Karpas-422 (cell line): Measurements from ENCODE around the gene LCNL1. TPM values are rescaled to one million over a fixed set of nuclear protein-coding genes. Genes with fewer than 3 reads are reported as not detected.
A peak's percentile ranks its signal among the peaks of the same experiment; 100 is the strongest.

Experiments used
- DNase-seq: peaks from one replicate; pipeline ENCODE4 v3.0.0-alpha.2; 2015
- H2AFZ ChIP-seq: fragments of 200-600 bp; sonication (generic); 2 replicates; pipeline ENCODE4 v1.6.1; 2014; ENCODE audit warnings: antibody characterized with exemption, low read length, mixed read lengths
- H3K27ac ChIP-seq: fragments of 200-600 bp; sonication (generic); 2 replicates; pipeline ENCODE4 v1.5.1; 2014; ENCODE audit warnings: mild to moderate bottlenecking, low read length, moderate library complexity
- H3K27me3 ChIP-seq: fragments of 200-600 bp; sonication (generic); 2 replicates; pipeline ENCODE4 v1.6.1; 2014; ENCODE audit warnings: low read length, mixed read lengths
- H3K36me3 ChIP-seq: fragments of 200-600 bp; sonication (generic); 2 replicates; pipeline ENCODE4 v1.6.1; 2014; ENCODE audit warnings: low read length, mixed read lengths; ENCODE audit not compliant: insufficient read depth
- H3K4me1 ChIP-seq: fragments of 200-600 bp; sonication (generic); 2 replicates; pipeline ENCODE4 v1.6.1; 2014; ENCODE audit warnings: mild to moderate bottlenecking, low read length, mixed read lengths
- H3K4me2 ChIP-seq: fragments of 200-600 bp; sonication (generic); 2 replicates; pipeline ENCODE4 v1.6.1; 2014; ENCODE audit warnings: low read length, low read depth, mild to moderate bottlenecking; ENCODE audit not compliant: poor library complexity, severe bottlenecking
- H3K4me3 ChIP-seq: fragments of 200-600 bp; sonication (generic); 2 replicates; pipeline ENCODE4 v1.5.1; 2014; ENCODE audit warnings: mild to moderate bottlenecking, antibody characterized with exemption, low read length, mixed read lengths
- H3K79me2 ChIP-seq: fragments of 200-600 bp; sonication (generic); 2 replicates; pipeline ENCODE4 v1.6.1; 2014; ENCODE audit warnings: mild to moderate bottlenecking, low read length, mixed read lengths
- H3K9ac ChIP-seq: fragments of 200-600 bp; sonication (generic); 2 replicates; pipeline ENCODE4 v1.6.0; 2014; ENCODE audit warnings: low read length
- H3K9me2 ChIP-seq: fragments of 200-600 bp; sonication (generic), shearing (Covaris generic); replicated peaks from 2 replicates; pipeline ENCODE4 v1.6.0; 2014; ENCODE audit warnings: mild to moderate bottlenecking, low read length, moderate library complexity; ENCODE audit not compliant: insufficient read depth
- H3K9me3 ChIP-seq: fragments of 300-700, 200-600 bp; sonication (generic); 2 replicates; pipeline ENCODE4 v1.6.1; 2014; ENCODE audit warnings: low read length, mixed read lengths
- H4K20me1 ChIP-seq: fragments of 200-600 bp; sonication (generic); 2 replicates; pipeline ENCODE4 v1.6.1; 2014; ENCODE audit warnings: mild to moderate bottlenecking, antibody characterized with exemption, low read length, low read depth; ENCODE audit not compliant: insufficient read depth
- total RNA-seq: library from RNA; depleted of rRNA; stranded (reverse); fragments of >200 nt; shearing (Covaris generic); gene quantifications from 2 replicates; pipeline ENCODE4 v1.2.3, GENCODE V29; 2014; ENCODE audit warnings: low replicate concordance

Gene LCNL1
- total RNA-seq, 1 experiment from 2014 or later, result not detected

- Histone ChIP-seq H3K9me3 (no peaks in the 10 kb centered on the region), H3K79me2 (no peaks in the 10 kb centered on the region), H3K27me3 (no peaks in the 10 kb centered on the region), H4K20me1 (no peaks in the 10 kb centered on the region), H3K9me2 (no peaks in the 10 kb centered on the region), H3K36me3 (no peaks in the 10 kb centered on the region), H3K27ac (no peak overlapping the region), H3K9ac (no peak overlapping the region), H3K4me2 (no peak overlapping the region), H2AFZ (no peak overlapping the region), H3K4me3 (no peak overlapping the region), H3K4me1 (peaks cover 3% of the 10 kb centered on the region; the same call in 1 of the 2 replicates)
- no peak for DNase-seq
Measured at GRCh38 chr9:136972743-136973142, 10.1 kb upstream of the LCNL1 start.

- Histone ChIP-seq H3K9me2 (no peaks in the 10 kb centered on the region), H3K9me3 (no peaks in the 10 kb centered on the region), H3K36me3 (no peaks in the 10 kb centered on the region), H3K27me3 (no peaks in the 10 kb centered on the region), H2AFZ (no peak overlapping the region), H3K9ac (no peak overlapping the region), H3K4me3 (no peak overlapping the region), H3K79me2 (no peaks in the 10 kb centered on the region), H4K20me1 (no peaks in the 10 kb centered on the region), H3K4me1 (peaks cover 3% of the 10 kb centered on the region; the same call in 1 of the 2 replicates), H3K27ac (no peak overlapping the region), H3K4me2 (no peak overlapping the region)
- no peak for DNase-seq
Measured at GRCh38 chr9:136973618-136974617, 8.9 kb upstream of the LCNL1 start.

- Histone ChIP-seq H3K9ac (no peak overlapping the region), H4K20me1 (no peaks in the 10 kb centered on the region), H3K4me3 (no peak overlapping the region), H3K9me3 (no peaks in the 10 kb centered on the region), H2AFZ (no peak overlapping the region), H3K27me3 (no peaks in the 10 kb centered on the region), H3K27ac (no peak overlapping the region), H3K36me3 (no peaks in the 10 kb centered on the region), H3K79me2 (no peaks in the 10 kb centered on the region), H3K4me2 (no peak overlapping the region), H3K4me1 (peaks cover 3% of the 10 kb centered on the region; the same call in 1 of the 2 replicates), H3K9me2 (no peaks in the 10 kb centered on the region)
- DNase-seq, result no peak
Measured at GRCh38 chr9:136974817-136975535, 7.8 kb upstream of the LCNL1 start.

DNA sequence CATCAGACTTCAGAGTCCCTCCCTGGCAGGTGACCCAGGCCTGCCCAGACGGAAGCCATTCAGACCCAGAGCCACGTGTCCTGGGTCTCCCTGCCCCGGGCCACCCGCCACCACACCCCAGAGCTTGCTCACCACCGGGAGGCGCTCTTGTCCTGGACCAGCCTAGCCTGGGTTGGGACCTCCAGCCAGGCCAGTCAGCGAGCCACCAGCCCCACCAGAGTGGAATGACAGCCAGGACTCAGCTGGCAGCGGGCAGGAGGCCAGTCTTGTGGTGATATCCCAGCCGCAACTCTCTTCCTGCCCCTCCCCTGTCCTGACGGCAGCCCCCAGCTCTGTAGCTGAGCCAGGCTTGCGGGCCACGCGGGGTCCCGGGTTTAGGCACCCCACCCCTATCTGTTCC, 7.1 kb upstream of the LCNL1 start:
- Histone ChIP-seq H3K4me3 (no peak overlapping the region), H3K27me3 (no peaks in the 10 kb centered on the region), H3K9me3 (no peaks in the 10 kb centered on the region), H3K4me1 (peaks cover under 1% of the 10 kb centered on the region; the same call in 1 of the 2 replicates), H3K9ac (no peak overlapping the region), H2AFZ (no peak overlapping the region), H3K36me3 (no peaks in the 10 kb centered on the region), H3K79me2 (no peaks in the 10 kb centered on the region), H4K20me1 (no peaks in the 10 kb centered on the region), H3K27ac (no peak overlapping the region), H3K9me2 (no peaks in the 10 kb centered on the region), H3K4me2 (no peak overlapping the region)
- DNase-seq, result peak; percentile 78

DNA sequence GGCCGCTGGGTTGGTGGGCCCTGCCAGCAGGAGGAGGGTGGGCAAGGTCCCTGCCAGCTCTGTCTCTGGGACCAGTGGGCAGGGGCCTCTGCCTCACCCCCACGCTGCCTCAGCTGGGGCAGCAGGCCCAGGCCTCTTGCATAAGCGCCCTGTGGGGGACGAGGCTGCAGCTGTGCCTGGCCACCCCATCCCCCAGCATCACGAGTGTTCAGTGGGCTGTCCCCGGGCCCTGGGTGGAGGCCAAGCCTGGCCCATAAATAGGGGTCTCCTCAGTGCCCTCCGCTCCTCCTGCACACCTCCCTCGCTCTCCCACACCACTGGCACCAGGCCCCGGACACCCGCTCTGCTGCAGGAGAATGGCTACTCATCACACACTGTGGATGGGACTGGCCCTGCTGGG, 5.6 kb upstream of the LCNL1 start, which contains the start of gene PTGDS:
TSS of gene PTGDS (plus strand) at position 282 of the 400 bp plus-strand sequence. CDS start at position 357, 75 bp downstream.
- Histone ChIP-seq H3K4me3 (no peak within 1 kb of the TSS), H3K27me3 (no peaks in the 10 kb centered on the region), H3K79me2 (no peaks in the 10 kb centered on the region), H3K4me1 (no peaks in the 10 kb centered on the region), H3K4me2 (no peak within 1 kb of the TSS), H3K9me2 (no peaks in the 10 kb centered on the region), H3K9me3 (no peaks in the 10 kb centered on the region), H2AFZ (no peak within 1 kb of the TSS), H4K20me1 (no peaks in the 10 kb centered on the region), H3K9ac (no peak within 1 kb of the TSS), H3K27ac (no peak within 1 kb of the TSS), H3K36me3 (no peaks in the 10 kb centered on the region)
- DNase-seq, result no peak

- H3K4me3 ChIP-seq, result no peak overlapping the region
- H3K4me1 ChIP-seq, result no peaks in the 10 kb centered on the region
- no peaks in the 10 kb centered on the region for H3K27me3 ChIP-seq
- no peak overlapping the region for H2AFZ ChIP-seq
- H3K9me2 ChIP-seq, result no peaks in the 10 kb centered on the region
- H3K9me3 ChIP-seq, result no peaks in the 10 kb centered on the region
- H4K20me1 ChIP-seq, result no peaks in the 10 kb centered on the region
- no peak overlapping the region for H3K4me2 ChIP-seq
- H3K79me2 ChIP-seq, result no peaks in the 10 kb centered on the region
- no peak overlapping the region for H3K27ac ChIP-seq
- H3K36me3 ChIP-seq, result no peaks in the 10 kb centered on the region
- DNase-seq, result no peak
- no peak overlapping the region for H3K9ac ChIP-seq
Measured at GRCh38 chr9:136977649-136978072, 5.1 kb upstream of the LCNL1 start.

DNA sequence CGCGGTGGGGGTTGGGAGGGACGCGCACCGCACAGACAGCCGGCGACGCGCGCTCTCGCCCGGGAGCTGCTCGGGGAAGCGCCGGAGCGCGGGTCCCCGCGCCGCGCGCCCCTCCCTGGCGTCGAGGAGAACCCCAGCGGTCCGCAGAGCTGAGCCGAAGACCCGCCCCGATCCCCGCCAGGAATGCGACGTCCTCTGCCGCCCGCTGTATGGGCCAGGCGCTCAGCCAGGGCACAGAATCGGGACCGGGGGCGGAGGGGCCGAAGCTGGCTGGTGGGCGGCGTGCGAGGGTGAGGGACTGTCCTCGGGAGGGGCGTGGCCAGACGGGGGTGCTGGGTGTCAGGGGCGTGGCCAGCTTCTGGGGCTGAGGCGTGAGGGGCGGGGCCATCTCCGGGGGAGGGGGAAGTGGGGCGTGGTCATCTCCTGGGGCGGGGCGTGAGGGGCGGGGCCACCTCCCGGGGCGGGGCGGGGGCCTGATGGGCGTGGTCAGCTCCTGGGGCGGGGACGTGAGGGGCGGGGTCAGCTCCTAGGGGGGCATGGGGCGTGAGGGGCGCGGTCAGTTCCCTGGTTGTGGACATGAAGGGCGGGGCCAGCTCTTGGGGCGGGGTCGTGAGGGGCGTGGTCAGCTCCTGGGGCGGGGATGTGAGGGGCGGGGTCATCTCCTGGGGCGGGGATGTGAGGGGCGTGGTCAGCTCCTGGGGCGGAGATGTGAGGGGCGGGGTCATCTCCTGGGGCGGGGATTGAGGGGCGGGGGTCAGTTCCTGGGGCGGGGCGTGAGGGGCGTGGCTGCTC, 4.5 kb upstream of the LCNL1 start:
- no peaks in the 10 kb centered on the region for H4K20me1 ChIP-seq
- no peak overlapping the region for H3K27ac ChIP-seq
- H3K36me3 ChIP-seq, result no peaks in the 10 kb centered on the region
- no peak overlapping the region for H2AFZ ChIP-seq
- no peaks in the 10 kb centered on the region for H3K79me2 ChIP-seq
- no peak overlapping the region for H3K4me2 ChIP-seq
- no peaks in the 10 kb centered on the region for H3K27me3 ChIP-seq
- H3K4me1 ChIP-seq, result no peaks in the 10 kb centered on the region
- DNase-seq, result peak; percentile 70
- H3K4me3 ChIP-seq, result no peak overlapping the region
- no peak overlapping the region for H3K9ac ChIP-seq
- H3K9me3 ChIP-seq, result no peaks in the 10 kb centered on the region
- no peaks in the 10 kb centered on the region for H3K9me2 ChIP-seq
